ENCODE data around the gene RNF213.
"Not testable (repeated sequence)": the region's sequence is repeated elsewhere in the genome, so short reads cannot be mapped to it uniquely, and the experiment has no call there.

The RNF213 gene

DNA sequence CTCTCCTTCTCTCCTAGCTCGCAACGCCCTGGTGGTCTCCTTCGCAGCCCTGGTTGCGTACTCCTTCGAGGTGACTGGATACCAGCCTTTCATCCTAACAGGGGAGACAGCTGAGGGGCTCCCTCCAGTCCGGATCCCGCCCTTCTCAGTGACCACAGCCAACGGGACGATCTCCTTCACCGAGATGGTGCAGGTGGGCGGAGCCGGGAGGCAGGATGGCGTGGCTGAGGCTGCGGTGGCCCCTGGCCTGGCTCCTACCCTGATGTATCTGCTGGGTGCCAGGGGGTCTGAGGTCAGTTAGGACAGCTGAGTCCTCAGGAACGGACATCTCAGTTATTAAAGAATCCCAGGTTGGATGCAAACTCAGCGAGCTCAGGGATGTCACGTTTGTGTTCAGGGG is 23.7 kb upstream of the RNF213 start:
- TF ChIP-seq, protein P1, sequence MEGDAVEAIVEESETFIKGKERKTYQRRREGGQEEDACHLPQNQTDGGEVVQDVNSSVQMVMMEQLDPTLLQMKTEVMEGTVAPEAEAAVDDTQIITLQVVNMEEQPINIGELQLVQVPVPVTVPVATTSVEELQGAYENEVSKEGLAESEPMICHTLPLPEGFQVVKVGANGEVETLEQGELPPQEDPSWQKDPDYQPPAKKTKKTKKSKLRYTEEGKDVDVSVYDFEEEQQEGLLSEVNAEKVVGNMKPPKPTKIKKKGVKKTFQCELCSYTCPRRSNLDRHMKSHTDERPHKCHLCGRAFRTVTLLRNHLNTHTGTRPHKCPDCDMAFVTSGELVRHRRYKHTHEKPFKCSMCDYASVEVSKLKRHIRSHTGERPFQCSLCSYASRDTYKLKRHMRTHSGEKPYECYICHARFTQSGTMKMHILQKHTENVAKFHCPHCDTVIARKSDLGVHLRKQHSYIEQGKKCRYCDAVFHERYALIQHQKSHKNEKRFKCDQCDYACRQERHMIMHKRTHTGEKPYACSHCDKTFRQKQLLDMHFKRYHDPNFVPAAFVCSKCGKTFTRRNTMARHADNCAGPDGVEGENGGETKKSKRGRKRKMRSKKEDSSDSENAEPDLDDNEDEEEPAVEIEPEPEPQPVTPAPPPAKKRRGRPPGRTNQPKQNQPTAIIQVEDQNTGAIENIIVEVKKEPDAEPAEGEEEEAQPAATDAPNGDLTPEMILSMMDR (conservative IDR thresholded peaks at IDR 0.05; ENCODE audit: low read depth, low read length), result no peak
- DNase-seq (ENCODE audit: low read depth), result no peak
- no peak overlapping the region for H3K4me3 ChIP-seq (ENCODE audit: low read depth, low read length)

DNA sequence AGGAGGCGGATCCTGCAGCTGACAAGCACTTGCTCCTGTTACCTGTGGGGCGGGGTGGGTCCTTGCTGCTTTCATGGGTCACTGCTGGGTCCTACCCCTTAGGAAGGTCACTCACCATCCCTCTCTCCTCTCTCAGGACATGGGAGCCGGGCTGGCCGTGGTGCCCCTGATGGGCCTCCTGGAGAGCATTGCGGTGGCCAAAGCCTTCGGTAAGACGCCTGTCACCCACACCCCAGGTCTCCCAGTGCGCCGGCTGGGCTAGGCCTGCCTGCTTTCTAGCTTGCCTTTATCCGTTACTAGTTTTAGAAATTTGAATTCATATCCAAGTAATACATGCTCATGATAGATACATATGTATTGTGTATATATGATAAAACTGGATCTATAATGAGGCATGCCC is 23.3 kb upstream of the RNF213 start:
- no peak overlapping the region for H3K4me3 ChIP-seq (ENCODE audit: low read depth, low read length)
- TF ChIP-seq, protein P1 (conservative IDR thresholded peaks at IDR 0.05; ENCODE audit: low read depth, low read length), result no peak
- DNase-seq (ENCODE audit: low read depth), result no peak

DNA sequence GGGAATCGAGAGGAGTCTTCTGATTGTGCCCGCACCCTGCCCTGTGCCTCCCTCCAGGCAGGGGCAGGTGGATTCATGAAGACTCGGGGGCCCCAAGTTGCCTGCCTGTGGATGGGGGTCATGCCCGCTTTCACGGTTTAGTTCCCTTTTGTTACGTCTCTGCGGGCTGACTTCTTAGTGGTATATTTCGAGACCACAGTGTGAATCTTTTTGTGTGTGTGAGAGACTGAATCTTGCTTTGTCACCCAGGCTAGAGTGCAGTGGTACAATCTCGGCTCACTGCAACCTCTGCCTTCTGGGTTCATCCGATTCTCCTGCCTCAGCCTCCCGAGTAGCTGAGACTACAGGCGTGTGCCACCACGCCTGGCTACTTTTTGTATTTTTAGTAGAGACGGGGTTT is 18.1 kb upstream of the RNF213 start:
- H3K4me3 ChIP-seq (ENCODE audit: low read depth, low read length), result no peak overlapping the region
- DNase-seq (ENCODE audit: low read depth), result no peak
- TF ChIP-seq, protein P1 (conservative IDR thresholded peaks at IDR 0.05; ENCODE audit: low read depth, low read length), result no peak

DNA sequence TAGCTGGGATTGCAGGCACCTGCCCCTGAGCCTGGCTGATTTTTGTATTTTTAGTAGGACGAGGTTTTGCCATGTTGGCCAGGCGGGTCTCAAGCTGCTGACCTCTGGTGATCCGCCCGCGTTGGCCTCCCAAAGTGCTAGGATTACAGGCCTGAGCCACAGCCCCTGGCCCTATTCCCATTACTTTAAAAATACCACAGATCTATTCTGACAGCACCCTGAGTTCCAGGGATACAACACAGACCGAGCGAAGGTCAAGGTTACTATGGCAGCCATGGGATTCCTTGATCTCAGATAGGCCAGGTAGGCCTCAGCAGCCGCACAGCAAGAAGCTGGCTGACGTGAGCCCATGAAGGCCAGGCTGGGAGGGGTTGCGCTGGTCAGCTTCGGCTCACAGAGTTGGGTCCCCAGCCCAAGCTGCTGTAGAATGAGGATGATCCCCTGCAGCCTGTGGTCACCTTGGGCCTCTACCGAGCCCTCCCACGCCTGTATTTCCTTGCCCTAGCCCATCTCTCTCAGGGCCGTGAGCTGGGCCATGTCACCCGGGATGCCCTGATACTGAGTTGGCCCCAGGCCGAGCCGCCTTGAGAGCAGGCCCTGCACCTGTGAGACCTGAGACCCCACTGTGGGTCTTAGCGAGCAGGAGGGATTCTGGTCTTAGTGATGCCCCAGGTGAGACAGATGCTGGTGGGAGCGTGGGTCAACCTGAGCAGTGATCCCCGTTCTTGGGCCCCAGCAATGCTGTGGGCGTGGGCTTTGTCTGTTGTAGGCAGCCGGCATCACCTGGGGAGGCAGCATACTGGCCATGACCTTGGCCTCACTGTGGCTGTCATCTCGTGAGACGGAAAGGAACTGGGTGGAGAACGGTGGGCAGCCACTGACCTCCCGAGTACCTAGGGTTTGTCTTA is 16.9 kb upstream of the RNF213 start:
- DNase-seq (ENCODE audit: low read depth), result no peak
- no peak overlapping the region for H3K4me3 ChIP-seq (ENCODE audit: low read depth, low read length)
- TF ChIP-seq, protein P1 (conservative IDR thresholded peaks at IDR 0.05; ENCODE audit: low read depth, low read length), result no peak

DNA sequence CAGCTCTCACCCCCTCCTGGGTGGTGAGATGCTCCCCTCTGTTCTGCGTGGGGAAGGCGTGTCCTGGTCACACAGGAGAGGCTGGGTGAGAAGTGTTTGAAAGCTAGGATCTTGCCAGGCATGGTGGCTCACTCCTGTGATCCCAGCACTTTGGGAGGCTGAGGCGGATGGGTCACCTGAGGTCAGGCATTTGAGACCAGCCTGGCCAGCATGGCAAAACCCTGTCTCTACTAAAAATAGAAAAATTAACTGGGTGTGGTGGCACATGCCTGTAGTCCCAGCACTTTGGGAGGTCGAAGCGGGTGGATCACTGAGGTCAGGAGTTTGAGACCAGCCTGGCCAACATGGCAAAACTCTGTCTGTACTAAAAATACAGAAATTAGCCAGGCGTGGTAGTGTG is 16.2 kb upstream of the RNF213 start:
- not testable (repeated sequence) for DNase-seq (ENCODE audit: low read depth); H3K4me3 ChIP-seq (ENCODE audit: low read depth, low read length)

DNA sequence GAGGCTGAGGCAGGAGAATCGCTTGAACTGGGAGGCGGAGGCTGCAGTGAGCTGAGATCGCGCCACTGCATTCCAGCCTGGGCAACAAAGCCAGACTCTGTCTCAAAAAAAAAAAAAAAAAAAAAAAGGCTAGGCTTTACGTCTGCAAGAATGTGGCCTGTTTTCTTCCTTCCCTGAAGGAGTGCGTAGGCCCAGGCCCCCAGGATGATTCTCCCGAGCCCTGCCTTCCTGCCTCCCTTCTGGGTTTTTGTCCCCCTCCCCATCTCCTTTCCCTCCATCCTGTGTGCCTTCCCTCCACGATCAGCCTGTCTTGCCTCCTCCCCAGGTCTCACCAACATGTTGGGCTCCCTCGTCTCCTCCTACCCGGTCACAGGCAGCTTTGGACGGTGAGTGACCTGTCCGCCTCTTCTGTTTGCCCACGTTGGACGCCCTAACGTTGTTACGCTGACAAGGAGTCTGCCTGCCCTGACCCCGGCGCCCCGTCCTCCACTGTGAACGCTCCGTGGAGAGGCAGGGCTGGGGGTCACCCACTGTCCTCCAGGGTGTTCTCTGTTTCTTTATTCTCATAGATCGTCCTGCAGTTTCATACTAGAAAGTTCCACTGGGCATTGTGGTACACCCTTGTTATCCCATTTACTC is 15.7 kb upstream of the RNF213 start:
- H3K4me3 ChIP-seq (ENCODE audit: low read depth, low read length), result no peak overlapping the region
- TF ChIP-seq, protein P1 (conservative IDR thresholded peaks at IDR 0.05; ENCODE audit: low read depth, low read length), result no peak
- no peak for DNase-seq (ENCODE audit: low read depth)

DNA sequence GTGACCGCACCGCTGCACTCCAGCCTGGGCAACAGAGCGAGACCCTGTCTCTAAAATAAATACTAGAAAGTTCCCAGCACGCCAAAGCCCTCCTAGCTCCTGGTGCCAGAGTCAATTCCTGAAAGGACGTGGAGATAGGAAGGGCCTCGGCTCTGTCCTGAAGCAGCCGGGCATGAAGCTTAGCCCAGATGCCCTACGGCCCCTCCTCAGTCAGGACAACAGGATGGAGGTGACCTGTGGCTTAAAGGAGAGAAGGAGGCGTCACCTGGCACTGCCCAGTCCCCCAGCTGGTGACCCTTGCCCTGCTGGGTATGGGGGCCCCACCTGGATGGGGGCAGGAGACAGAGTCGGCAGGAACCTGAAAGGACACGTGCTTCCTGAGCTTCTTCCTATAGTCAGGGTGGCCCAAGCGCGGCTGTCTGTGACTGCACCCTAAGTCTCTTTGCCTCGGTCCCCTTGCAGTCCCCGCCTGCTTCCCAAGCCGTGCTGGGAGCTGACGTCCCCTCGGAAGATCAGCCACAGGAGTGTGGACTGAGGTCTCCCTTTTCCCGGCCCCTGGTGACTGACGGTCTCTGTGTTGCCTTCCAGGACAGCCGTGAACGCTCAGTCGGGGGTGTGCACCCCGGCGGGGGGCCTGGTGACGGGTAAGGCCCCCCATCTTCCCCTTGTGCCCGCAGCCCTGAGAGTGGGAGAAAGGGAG is 14.9 kb upstream of the RNF213 start:
- no peak overlapping the region for H3K4me3 ChIP-seq (ENCODE audit: low read depth, low read length)

More for the DNA sequence above, 14.9 kb upstream of the RNF213 start:
- DNase-seq (ENCODE audit: low read depth), result no peak
- TF ChIP-seq, protein P1 (conservative IDR thresholded peaks at IDR 0.05; ENCODE audit: low read depth, low read length), result no peak
